Mucosa of stomach (tissue), 1 donor: ENCODE results near the gene ZNF786.
"Not testable (repeated sequence)": the region's sequence is repeated elsewhere in the genome, so short reads cannot be mapped to it uniquely, and the experiment has no call there.

Experiments
- H3K27me3 ChIP-seq: one replicate; pipeline ENCODE4 v1.7.0; 2013; ENCODE audit warnings: mild to moderate bottlenecking, low read length; ENCODE audit not compliant: control insufficient read depth, insufficient read depth
- H3K36me3 ChIP-seq: one replicate; pipeline ENCODE4 v1.7.0; 2013; ENCODE audit warnings: low read length; ENCODE audit not compliant: control insufficient read depth, insufficient read depth
- H3K4me1 ChIP-seq: one replicate; pipeline ENCODE4 v1.7.0; 2013; ENCODE audit warnings: mild to moderate bottlenecking, low read length; ENCODE audit not compliant: control insufficient read depth, insufficient read depth
- H3K4me3 ChIP-seq: one replicate; pipeline ENCODE4 v1.7.0; 2013; ENCODE audit warnings: low read length
- H3K9ac ChIP-seq: one replicate; pipeline ENCODE4 v1.7.0; 2013; ENCODE audit warnings: mild to moderate bottlenecking, low read length, moderate library complexity
- H3K9me3 ChIP-seq: one replicate; pipeline ENCODE4 v1.7.0; 2013; ENCODE audit warnings: mild to moderate bottlenecking, low read length, moderate library complexity; ENCODE audit not compliant: control insufficient read depth
- donor health status: Pancreatic carcinoma.

The ZNF786 gene

DNA sequence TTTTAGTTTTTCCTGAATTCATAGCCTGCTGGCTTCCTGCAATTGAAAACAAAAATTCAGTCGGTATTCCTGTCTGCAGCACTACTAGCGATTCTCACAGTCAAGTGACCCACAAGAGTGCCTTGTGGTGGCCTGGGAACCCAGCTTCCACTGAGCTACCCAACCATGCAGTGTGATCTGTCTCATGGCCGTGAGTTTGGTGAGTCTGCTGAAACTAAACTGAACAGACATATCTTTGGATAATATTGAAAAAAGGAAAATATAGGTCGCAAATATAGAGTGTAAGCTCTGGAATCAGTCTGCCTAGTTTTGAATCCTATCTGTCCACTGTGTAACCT lies 18.1 kb downstream of the ZNF786 start:
- H3K9ac ChIP-seq: no peak overlapping the region
- no peak overlapping the region for H3K4me3 ChIP-seq
- H3K4me1 ChIP-seq: no peaks in the 10 kb centered on the region
- H3K9me3 ChIP-seq: no peaks in the 10 kb centered on the region
- H3K27me3 ChIP-seq: no peaks in the 10 kb centered on the region
- no peaks in the 10 kb centered on the region for H3K36me3 ChIP-seq

DNA sequence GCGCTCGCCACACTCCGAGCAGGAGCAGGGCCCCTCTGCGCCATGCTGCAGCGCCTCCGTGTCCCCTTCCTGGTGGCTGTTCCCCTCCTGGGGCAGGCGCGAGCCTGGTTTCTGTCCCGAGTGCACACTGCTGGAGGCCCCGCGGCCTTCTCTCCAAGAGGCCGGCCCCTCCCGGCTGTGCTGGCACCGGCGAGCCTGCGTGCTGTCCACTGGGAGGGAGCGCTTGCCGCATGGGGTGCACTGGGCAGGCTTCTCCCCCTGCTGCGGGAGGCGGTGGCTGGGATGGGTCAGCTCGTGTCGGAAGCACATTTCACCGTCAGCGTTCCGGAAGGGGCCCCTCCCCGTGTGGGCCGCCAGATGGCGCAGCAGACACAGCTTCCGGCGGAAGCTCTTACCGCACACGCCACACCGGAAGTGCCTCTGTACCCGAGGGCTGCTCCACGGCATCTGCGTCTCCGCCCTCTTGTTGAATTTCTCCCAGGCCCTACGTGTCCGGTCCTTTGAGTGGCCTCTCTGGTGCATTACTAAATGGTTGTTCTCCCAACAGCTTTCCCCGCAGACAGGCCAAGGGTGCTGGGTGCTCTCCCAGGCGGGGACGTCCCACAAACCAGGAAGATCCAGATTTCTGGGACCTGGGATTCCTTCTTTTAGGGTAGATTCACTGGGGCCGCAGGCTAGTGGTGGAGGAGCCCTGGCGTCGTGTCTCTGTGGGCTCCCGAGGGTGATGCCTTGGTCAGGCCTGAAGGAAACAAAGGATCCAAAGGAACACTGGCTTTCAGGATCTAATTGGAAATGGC lies 18.7 kb downstream of the ZNF786 start:
- Histone ChIP-seq H3K9me3 (no peaks in the 10 kb centered on the region), H3K4me3 (no peak overlapping the region), H3K9ac (no peak overlapping the region), H3K36me3 (no peaks in the 10 kb centered on the region), H3K4me1 (no peaks in the 10 kb centered on the region), H3K27me3 (no peaks in the 10 kb centered on the region)

DNA sequence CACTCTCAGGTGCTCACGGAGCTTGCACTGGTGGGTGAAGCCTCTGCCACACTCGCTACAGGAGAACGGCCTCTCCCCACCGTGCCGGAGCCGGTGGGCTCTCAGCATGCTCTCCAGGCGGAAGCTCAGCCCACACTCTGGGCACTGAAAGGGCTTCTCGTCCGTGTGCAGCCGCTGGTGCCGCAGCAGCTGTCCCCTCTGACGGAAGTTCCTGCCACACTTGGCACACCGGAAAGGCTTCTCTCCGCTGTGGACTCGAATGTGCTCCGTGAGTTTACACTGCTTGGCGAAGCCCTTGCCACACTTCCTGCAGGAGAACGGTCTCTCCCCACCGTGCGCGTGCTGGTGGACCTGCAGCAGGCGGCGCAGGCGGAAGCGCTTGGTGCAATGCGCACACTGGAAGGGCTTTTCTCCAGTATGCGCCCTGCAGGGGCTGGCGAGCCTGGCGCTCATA lies 19.3 kb downstream of the ZNF786 start:
- H3K36me3 ChIP-seq: no peaks in the 10 kb centered on the region
- no peak overlapping the region for H3K9ac ChIP-seq
- H3K4me3 ChIP-seq: no peak overlapping the region
- H3K4me1 ChIP-seq: no peaks in the 10 kb centered on the region
- no peaks in the 10 kb centered on the region for H3K27me3 ChIP-seq
- no peaks in the 10 kb centered on the region for H3K9me3 ChIP-seq

DNA sequence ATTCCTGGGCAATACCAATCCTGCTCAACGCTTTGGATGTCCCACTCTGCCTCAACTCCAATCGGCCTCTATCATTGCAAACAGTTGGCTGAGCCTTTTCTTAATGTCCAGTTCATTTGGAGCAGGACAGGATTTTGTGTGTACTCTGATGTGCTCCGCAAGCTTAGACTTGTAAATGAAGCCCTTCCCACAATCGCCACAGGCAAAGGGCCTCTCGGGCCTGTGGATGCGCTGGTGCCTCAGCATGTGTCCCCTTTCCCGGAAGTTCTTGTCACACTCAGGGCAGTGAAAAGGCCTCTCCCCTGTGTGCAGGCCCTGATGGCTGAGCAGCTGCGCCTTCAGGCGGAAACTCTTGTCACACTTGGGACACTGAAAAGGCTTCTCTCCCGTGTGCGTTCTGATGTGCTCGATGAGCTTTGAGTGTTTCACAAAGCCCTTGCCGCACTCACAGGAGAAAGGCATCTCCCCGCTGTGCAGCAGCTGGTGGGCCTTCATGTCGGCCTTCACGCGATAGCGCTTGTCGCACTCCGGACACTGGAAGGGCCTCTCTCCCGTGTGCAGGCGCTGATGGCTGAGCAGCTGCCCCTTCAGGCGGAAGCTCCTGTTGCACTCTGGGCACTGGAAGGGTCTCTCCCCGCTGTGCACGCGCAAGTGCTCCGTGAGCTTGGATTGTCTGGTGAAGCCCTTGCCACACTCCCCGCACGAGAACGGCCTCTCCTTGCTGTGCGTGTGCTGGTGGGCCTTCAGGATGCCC lies 20.0 kb downstream of the ZNF786 start:
- Histone ChIP-seq H3K9ac (no peak overlapping the region), H3K36me3 (no peaks in the 10 kb centered on the region), H3K4me3 (no peak overlapping the region)

DNA sequence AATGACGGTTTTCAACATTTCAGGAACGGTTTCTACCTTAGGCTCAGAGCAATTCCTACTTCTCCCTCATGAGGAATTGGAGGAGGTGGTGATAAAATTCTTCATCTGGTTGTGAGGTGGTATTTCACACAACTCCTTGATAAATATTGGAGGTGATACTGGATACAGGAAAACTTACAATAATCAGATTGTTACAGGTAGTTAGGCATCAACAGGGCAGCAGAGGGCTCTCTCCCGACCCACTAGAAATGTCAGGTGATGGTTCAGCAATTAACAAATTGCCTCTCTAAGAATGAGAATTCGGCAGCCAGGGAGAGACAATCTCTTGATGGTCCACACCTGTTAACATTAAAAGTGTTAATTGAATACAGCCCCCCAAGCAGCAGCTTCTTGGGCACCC lies 22.6 kb downstream of the ZNF786 start:
- Histone ChIP-seq H3K9ac (no peak overlapping the region), H3K4me1 (no peaks in the 10 kb centered on the region), H3K36me3 (no peaks in the 10 kb centered on the region), H3K4me3 (no peak overlapping the region), H3K27me3 (no peaks in the 10 kb centered on the region), H3K9me3 (no peaks in the 10 kb centered on the region)

More for the DNA sequence above, 20.0 kb downstream of the ZNF786 start:
- H3K4me1 ChIP-seq: no peaks in the 10 kb centered on the region
- H3K9me3 ChIP-seq: no peaks in the 10 kb centered on the region
- no peaks in the 10 kb centered on the region for H3K27me3 ChIP-seq

DNA sequence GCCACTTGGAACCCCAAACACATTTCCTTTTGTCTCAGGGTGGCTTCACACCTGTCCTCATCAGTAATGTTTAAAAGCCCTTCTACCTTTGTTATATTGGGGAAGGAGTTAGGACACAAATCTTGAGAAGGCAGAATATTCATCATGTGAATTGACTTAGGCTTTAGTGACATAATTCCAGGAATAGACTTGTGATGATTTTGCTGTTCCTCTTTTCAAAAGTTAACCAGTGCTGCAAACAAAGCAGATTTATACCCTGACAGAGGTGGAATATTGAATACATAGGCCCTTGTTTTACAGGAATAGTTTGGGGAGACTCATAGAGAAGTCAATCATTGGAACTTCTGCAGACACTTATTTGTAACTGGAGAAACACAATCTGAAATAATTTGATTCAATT lies 27.0 kb downstream of the ZNF786 start:
- H3K36me3 ChIP-seq: no peaks in the 10 kb centered on the region
- H3K9me3 ChIP-seq: no peaks in the 10 kb centered on the region
- H3K9ac ChIP-seq: no peak overlapping the region
- H3K27me3 ChIP-seq: no peaks in the 10 kb centered on the region
- no peaks in the 10 kb centered on the region for H3K4me1 ChIP-seq
- H3K4me3 ChIP-seq: no peak overlapping the region

DNA sequence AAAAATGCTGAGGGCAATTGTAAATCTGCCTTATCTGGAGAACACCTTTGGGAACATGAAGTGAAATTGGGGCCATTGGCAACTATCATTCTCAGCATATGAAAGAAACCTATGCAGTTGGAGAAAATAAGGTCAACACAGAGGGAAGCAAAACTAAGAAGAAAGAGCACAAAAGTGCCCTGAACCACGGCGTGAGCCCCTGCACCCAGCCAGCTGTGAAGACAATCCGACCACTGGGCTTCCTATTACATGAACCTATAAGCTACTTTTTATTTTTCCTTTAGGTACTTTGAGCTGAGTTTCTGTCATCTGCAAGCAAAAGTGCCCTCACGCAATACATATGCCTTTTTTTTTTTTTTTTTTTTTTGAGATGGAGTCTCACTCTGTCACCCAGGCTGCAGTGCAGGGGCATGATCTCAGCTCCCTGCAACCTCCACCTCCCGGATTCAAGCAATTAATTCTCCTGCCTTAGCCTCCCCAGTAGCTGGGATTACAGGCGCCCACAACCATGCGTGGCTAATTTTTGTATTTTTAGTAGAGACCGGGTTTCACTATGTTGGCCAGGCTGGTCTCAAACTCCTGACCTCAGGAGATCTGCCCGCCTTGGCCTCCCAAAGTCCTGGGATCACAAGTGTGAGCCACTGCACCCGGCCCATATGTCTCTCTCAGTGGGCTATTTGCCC lies 28.2 kb downstream of the ZNF786 start:
- not testable (repeated sequence) for H3K9me3 ChIP-seq, H3K9ac ChIP-seq, H3K4me3 ChIP-seq, H3K36me3 ChIP-seq, H3K4me1 ChIP-seq, H3K27me3 ChIP-seq

DNA sequence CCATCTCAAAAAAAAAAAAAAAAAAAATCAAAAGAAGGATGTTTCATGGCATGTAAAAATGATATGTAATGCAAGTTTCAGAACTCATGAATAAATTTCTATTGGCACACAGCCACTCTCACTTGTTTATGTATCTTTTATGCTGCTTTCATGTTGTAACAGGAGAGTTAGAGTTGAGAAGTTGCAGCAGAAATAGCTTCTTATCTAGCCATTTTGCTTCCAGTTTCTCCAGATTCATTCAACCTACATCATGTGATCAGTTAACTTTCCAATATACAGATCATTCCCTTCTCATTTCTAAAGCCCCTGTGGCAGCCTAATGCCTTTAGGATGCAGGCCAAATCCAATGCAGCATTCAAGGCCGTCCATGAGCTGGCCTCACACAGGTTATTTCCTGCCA lies 30.4 kb downstream of the ZNF786 start:
- H3K36me3 ChIP-seq: no peaks in the 10 kb centered on the region
- no peaks in the 10 kb centered on the region for H3K4me1 ChIP-seq
- H3K9me3 ChIP-seq: no peaks in the 10 kb centered on the region
- H3K27me3 ChIP-seq: no peaks in the 10 kb centered on the region
- H3K4me3 ChIP-seq: no peak overlapping the region
- no peak overlapping the region for H3K9ac ChIP-seq

DNA sequence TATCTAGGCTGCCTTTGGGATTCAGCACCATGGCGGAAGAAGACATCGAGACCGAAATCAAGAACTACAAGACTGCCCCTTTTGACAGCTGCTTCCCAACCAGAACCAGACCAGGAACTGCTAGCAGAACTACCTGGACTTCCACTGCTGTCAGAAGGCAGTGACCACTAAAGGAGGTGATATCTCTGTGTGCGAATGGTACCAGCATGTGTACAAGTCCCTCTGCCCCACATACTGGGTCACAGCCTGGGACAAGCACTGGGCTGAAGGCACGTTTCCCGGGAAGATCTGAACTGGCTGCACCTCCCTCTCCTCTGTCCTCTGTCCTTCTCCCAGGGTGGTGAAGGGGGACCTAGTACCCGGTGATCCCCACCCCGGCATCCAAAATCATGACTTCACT lies 36.6 kb downstream of the ZNF786 start:
- Histone ChIP-seq H3K9ac (no peak overlapping the region), H3K9me3 (no peaks in the 10 kb centered on the region), H3K27me3 (no peaks in the 10 kb centered on the region), H3K36me3 (no peaks in the 10 kb centered on the region), H3K4me3 (no peak overlapping the region), H3K4me1 (no peaks in the 10 kb centered on the region)

DNA sequence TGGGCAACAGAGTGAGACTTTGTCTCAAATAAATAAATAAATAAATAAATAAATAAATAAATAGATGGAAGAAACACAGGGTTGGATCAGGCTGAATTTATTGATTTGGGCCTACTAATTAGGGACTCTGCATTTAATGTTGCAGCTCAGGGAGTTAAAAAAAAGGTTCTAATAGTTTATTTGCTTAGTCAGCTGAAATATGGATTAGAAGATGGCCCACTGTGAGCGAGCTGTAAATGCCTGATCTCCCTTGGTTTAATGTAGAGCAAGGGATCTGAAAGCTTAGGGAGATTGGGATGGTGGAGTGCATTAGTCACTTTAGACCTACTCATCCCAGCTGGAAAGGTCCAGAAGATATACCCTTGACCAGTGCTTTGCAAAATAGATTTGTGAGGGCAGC lies 37.1 kb downstream of the ZNF786 start:
- Histone ChIP-seq H3K9ac (no peak overlapping the region), H3K4me1 (no peaks in the 10 kb centered on the region), H3K36me3 (no peaks in the 10 kb centered on the region), H3K27me3 (no peaks in the 10 kb centered on the region), H3K9me3 (no peaks in the 10 kb centered on the region), H3K4me3 (no peak overlapping the region)

DNA sequence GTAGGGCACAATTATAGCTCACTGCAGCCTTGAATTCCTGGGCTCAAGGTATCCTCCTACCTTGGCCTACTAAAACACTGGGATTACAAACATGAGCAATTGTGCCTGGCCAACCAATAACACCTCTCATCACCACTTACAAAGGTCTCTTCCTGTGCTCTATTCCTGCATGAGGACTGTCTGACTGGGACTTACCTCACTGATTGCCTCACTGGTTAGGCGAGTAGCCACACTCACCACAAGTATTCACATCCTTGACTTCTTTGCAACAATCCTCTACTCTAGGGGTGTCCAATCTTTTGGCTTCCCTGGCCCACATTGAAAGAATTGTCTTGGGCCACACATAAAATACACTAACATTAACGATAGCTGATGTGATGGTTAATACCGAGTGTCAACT lies 39.6 kb downstream of the ZNF786 start:
- no peaks in the 10 kb centered on the region for H3K27me3 ChIP-seq
- no peaks in the 10 kb centered on the region for H3K4me1 ChIP-seq
- H3K9ac ChIP-seq: no peak overlapping the region
- no peaks in the 10 kb centered on the region for H3K9me3 ChIP-seq
- no peak overlapping the region for H3K4me3 ChIP-seq
- H3K36me3 ChIP-seq: no peaks in the 10 kb centered on the region

DNA sequence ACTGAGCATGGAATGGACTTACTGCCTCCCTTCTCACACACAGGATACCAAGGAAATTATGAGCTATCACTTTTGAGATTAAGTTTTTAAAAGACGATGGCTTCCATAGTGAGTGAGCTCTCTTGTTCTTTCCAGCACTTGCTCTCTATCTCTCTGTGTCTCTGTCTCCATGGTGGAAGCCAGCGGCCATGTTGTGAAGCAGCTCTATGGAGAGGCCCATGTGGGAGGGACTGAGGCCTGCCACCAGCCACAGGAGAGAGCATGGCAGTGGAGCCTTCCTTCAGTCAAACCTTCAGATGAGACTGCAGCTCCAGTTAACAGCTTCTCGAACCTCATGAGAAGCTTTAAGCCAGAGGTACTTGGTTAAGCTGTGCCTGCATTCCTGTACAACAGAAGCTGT lies 41.7 kb downstream of the ZNF786 start:
- no peaks in the 10 kb centered on the region for H3K4me1 ChIP-seq
- H3K4me3 ChIP-seq: no peak overlapping the region
- no peaks in the 10 kb centered on the region for H3K36me3 ChIP-seq

More for the DNA sequence above, 41.7 kb downstream of the ZNF786 start:
- Histone ChIP-seq H3K27me3 (no peaks in the 10 kb centered on the region), H3K9me3 (no peaks in the 10 kb centered on the region), H3K9ac (no peak overlapping the region)
